Fibroblast of skin of left quadriceps (primary cell): ENCODE results near the gene MED14.
A peak's percentile ranks its signal among the peaks of the same experiment; 100 is the strongest.

Experiments
- DNase-seq, 2 experiments: peaks; one replicate each; pipeline ENCODE4 v3.0.0-alpha.2; 2013; ENCODE audit warnings: low read depth in 2 of 2

Gene MED14

GRCh38 chrX:40663078-40663740 is 72.1 kb downstream of the MED14 start:
- DNase-seq = no peak

- DNase-seq = no peak
Measured at GRCh38 chrX:40661489-40661888, 73.9 kb downstream of the MED14 start.

GRCh38 chrX:40660381-40660780 is 75.0 kb downstream of the MED14 start:
- no peak for DNase-seq

- no peak for DNase-seq
Measured at GRCh38 chrX:40653535-40653934, 81.8 kb downstream of the MED14 start.

- no peak for DNase-seq
Measured at GRCh38 chrX:40652664-40653063, 82.7 kb downstream of the MED14 start.

GRCh38 chrX:40651620-40652223 is 83.6 kb downstream of the MED14 start:
- peak in 1 of 2 experiments; percentile 17 for DNase-seq

GRCh38 chrX:40647307-40648197 is 87.8 kb downstream of the MED14 start, which contains the start of gene CXorf38:
Gene CXorf38 (minus strand): TSS chrX:40647561. CDS start chrX:40647520, 41 bp downstream.
- peak; percentile 72 to 74 for DNase-seq

- DNase-seq = no peak
Measured at GRCh38 chrX:40646489-40647306, 88.6 kb downstream of the MED14 start.

- peak; percentile 36 to 47 for DNase-seq
Measured at GRCh38 chrX:40644821-40645358, 90.5 kb downstream of the MED14 start.

GRCh38 chrX:40644176-40644575 is 91.2 kb downstream of the MED14 start:
- DNase-seq = no peak

- DNase-seq = no peak
Measured at GRCh38 chrX:40637687-40638086, 97.7 kb downstream of the MED14 start.

GRCh38 chrX:40632199-40632598 is 103.1 kb downstream of the MED14 start:
- no peak for DNase-seq

- DNase-seq = no peak
Measured at GRCh38 chrX:40628506-40628905, 106.8 kb downstream of the MED14 start.

GRCh38 chrX:40625294-40625693 is 110.0 kb downstream of the MED14 start:
- no peak for DNase-seq

GRCh38 chrX:40623665-40624064 is 111.7 kb downstream of the MED14 start:
- DNase-seq = no peak

GRCh38 chrX:40623139-40623536 is 112.2 kb downstream of the MED14 start, which contains the start of gene MPC1L:
Gene MPC1L (plus strand): TSS chrX:40623428. CDS start chrX:40623566, 138 bp downstream.
- no peak for DNase-seq

- DNase-seq = no peak
Measured at GRCh38 chrX:40622479-40623138, 112.7 kb downstream of the MED14 start.

- DNase-seq = no peak
Measured at GRCh38 chrX:40617566-40617965, 117.8 kb downstream of the MED14 start.

GRCh38 chrX:40615976-40616375 is 119.4 kb downstream of the MED14 start:
- no peak for DNase-seq

GRCh38 chrX:40612511-40612910 is 122.8 kb downstream of the MED14 start:
- no peak for DNase-seq

GRCh38 chrX:40607381-40607780 is 128.0 kb downstream of the MED14 start:
- DNase-seq = no peak
